WTC11 (cell line): ENCODE data around the gene CHRNA4.

Experiments
- CREM ChIP-seq: sonication (generic); formaldehyde crosslinking; IDR thresholded peaks from 2 replicates; pipeline ENCODE4 v1.8.1; 2022; ENCODE audit warnings: mild to moderate bottlenecking, missing genetic modification reagents, moderate library complexity
- FOXK1 ChIP-seq: sonication (generic); formaldehyde crosslinking; IDR thresholded peaks from 2 replicates; pipeline ENCODE4 v1.8.0; 2022; ENCODE audit warnings: mild to moderate bottlenecking, moderate library complexity, missing genetic modification reagents
- KAT7 ChIP-seq: sonication (generic); formaldehyde crosslinking; IDR thresholded peaks from 2 replicates; pipeline ENCODE4 v1.8.1; 2023; ENCODE audit warnings: missing genetic modification reagents, mild to moderate bottlenecking, borderline replicate concordance
- TF ChIP-seq, protein P1 (sequence below): fragments of 200-600 bp; IDR thresholded peaks from 2 replicates; pipeline ENCODE4 v1.8.0; 2022; ENCODE audit warnings: antibody characterized with exemption

GRCh38 chr20:63394069-63394919, 33.1 kb upstream of the CHRNA4 start:
- TF ChIP-seq, protein P1, sequence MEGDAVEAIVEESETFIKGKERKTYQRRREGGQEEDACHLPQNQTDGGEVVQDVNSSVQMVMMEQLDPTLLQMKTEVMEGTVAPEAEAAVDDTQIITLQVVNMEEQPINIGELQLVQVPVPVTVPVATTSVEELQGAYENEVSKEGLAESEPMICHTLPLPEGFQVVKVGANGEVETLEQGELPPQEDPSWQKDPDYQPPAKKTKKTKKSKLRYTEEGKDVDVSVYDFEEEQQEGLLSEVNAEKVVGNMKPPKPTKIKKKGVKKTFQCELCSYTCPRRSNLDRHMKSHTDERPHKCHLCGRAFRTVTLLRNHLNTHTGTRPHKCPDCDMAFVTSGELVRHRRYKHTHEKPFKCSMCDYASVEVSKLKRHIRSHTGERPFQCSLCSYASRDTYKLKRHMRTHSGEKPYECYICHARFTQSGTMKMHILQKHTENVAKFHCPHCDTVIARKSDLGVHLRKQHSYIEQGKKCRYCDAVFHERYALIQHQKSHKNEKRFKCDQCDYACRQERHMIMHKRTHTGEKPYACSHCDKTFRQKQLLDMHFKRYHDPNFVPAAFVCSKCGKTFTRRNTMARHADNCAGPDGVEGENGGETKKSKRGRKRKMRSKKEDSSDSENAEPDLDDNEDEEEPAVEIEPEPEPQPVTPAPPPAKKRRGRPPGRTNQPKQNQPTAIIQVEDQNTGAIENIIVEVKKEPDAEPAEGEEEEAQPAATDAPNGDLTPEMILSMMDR: no peak
- TF ChIP-seq FOXK1: 0 out of 2 replicates have a peak, but pooled peaks have one; percentile 38
- TF ChIP-seq KAT7 (CRISPR knock-in tag): no peak
- no peak for TF ChIP-seq CREM (CRISPR knock-in tag)
